Kidney glomerular epithelial cell (primary cell): Measurements from ENCODE around the gene NOL8.

Experiments used
- DNase-seq: peaks from one replicate; lab custom pipeline; 2025; lab: John Stamatoyannopoulos, UW

The NOL8 gene

GRCh38 chr9:92325269-92325990 lies at the start of gene NOL8, which contains the start of gene CENPP:
NOL8 (minus strand) TSS chr9:92325350; CDS start chr9:92324161, 1,189 bp downstream.
CENPP (plus strand) TSS chr9:92325953.
- DNase-seq = peak; percentile 91

- no peak for DNase-seq
Observed at GRCh38 chr9:92373167-92373566, 48.0 kb upstream of the NOL8 start.

- DNase-seq = no peak
Observed at GRCh38 chr9:92369075-92369474, 43.9 kb upstream of the NOL8 start.

- no peak for DNase-seq
Observed at GRCh38 chr9:92360083-92360482, 34.9 kb upstream of the NOL8 start.

- DNase-seq = no peak
Observed at GRCh38 chr9:92359394-92359995, 34.3 kb upstream of the NOL8 start.

- no peak for DNase-seq
Observed at GRCh38 chr9:92353051-92353450, 27.9 kb upstream of the NOL8 start.

- no peak for DNase-seq
Observed at GRCh38 chr9:92350740-92351133, 25.6 kb upstream of the NOL8 start.

- no peak for DNase-seq
Observed at GRCh38 chr9:92349771-92350739, 24.9 kb upstream of the NOL8 start.

- DNase-seq = no peak
Observed at GRCh38 chr9:92345582-92345981, 20.4 kb upstream of the NOL8 start.

GRCh38 chr9:92342825-92343488 lies 17.8 kb upstream of the NOL8 start:
- no peak for DNase-seq

- DNase-seq = no peak
Observed at GRCh38 chr9:92341578-92341977, 16.4 kb upstream of the NOL8 start.

- no peak for DNase-seq
Observed at GRCh38 chr9:92333282-92333634, 8.1 kb upstream of the NOL8 start.

- no peak for DNase-seq
Observed at GRCh38 chr9:92332577-92333281, 7.6 kb upstream of the NOL8 start.

- DNase-seq = peak; percentile 4
Observed at GRCh38 chr9:92328225-92328624, 3.1 kb upstream of the NOL8 start.

GRCh38 chr9:92327283-92327850 lies 2.2 kb upstream of the NOL8 start:
- no peak for DNase-seq

GRCh38 chr9:92325991-92326500 lies 896 bp upstream of the NOL8 start:
- DNase-seq = peak; percentile 2

- peak; percentile 68 for DNase-seq
Observed at GRCh38 chr9:92324889-92325268, 271 bp downstream of the NOL8 start.

- DNase-seq = no peak
Observed at GRCh38 chr9:92324431-92324830, 719 bp downstream of the NOL8 start.

GRCh38 chr9:92315456-92315855 lies 9.7 kb downstream of the NOL8 start:
- DNase-seq = no peak

- DNase-seq = no peak
Observed at GRCh38 chr9:92313624-92314012, 11.5 kb downstream of the NOL8 start.
